Ascending aorta (tissue), 2 donors: Measurements from ENCODE around the gene FBXO44. TPM values are rescaled to one million over a fixed set of nuclear protein-coding genes. Genes with fewer than 3 reads are reported as not detected.

Experiments used
- DNase-seq, 2 donors: peaks; one replicate each; pipeline ENCODE4 v3.0.0-alpha.2; 2019; ENCODE audit warnings: low spot score in 2 of 2
- H3K27ac ChIP-seq, 2 donors: fragments of 200-600 bp; sonication (generic); one replicate each; pipeline ENCODE4 v1.5.1; 2016 to 2017; ENCODE audit warnings: mild to moderate bottlenecking in 1 of 2
- H3K27me3 ChIP-seq: fragments of 200-600 bp; sonication (generic); one replicate; pipeline ENCODE4 v1.5.1; 2017
- H3K36me3 ChIP-seq, 2 donors: fragments of 200-600 bp; sonication (generic); one replicate each; pipeline ENCODE4 v1.5.1; 2016
- H3K4me1 ChIP-seq, 2 donors: fragments of 200-600 bp; sonication (generic); one replicate each; pipeline ENCODE4 v1.5.1; 2016 to 2017; ENCODE audit warnings: mild to moderate bottlenecking in 1 of 2
- H3K4me3 ChIP-seq, 2 donors: fragments of 200-600 bp; sonication (generic); one replicate each; pipeline ENCODE4 v1.5.1; 2016 to 2017; ENCODE audit warnings: mild to moderate bottlenecking in 1 of 2
- H3K9me3 ChIP-seq, 2 donors: fragments of 200-600 bp; sonication (generic); one replicate each; pipeline ENCODE4 v1.5.1; 2016
- CTCF ChIP-seq, 3 experiments: fragments of 200-600 bp in 2 of 3; fragments of 450-650 bp in 1 of 3; sonication (generic) in 2 of 3; IDR thresholded peaks; one replicate each; pipeline ENCODE4 v1.5.1; 2016 to 2019; ENCODE audit warnings: antibody characterized with exemption in 3 of 3, mild to moderate bottlenecking in 1 of 3, moderate library complexity in 1 of 3
- intact Hi-C: fragments of 100-400 bp; cut with DNase I; formaldehyde crosslinking; loops from one replicate; pipeline ENCODE4 v1.15.1; 2023
- total RNA-seq: library from RNA; depleted of rRNA; stranded (reverse); fragments of >200 nt; gene quantifications from one replicate; pipeline ENCODE4 v1.1.0, GENCODE V29; 2016

Gene FBXO44
- total RNA-seq, 1 donor from 2014 or later, result 62.7 TPM

GRCh38 chr1:11671544-11672286 lies 17.0 kb downstream of the FBXO44 start:
- no peak for DNase-seq
- no peaks in the 10 kb centered on the region for H3K27me3 ChIP-seq
- H3K4me3 ChIP-seq, result no peak overlapping the region
- no peaks in the 10 kb centered on the region for H3K9me3 ChIP-seq
- peaks cover 31 to 55% of the 10 kb centered on the region in 2 donors for H3K36me3 ChIP-seq
- H3K4me1 ChIP-seq, result no peaks in the 10 kb centered on the region
- intact Hi-C loops, result no loop called here
- no peak for TF ChIP-seq CTCF (IDR thresholded peaks at IDR 0.05)
- H3K27ac ChIP-seq, result no peak overlapping the region

GRCh38 chr1:11673089-11673769 lies 18.6 kb downstream of the FBXO44 start:
- DNase-seq, result no peak
- Histone ChIP-seq H3K36me3 (peaks cover 31 to 63% of the 10 kb centered on the region in 2 donors), H3K4me1 (no peaks in the 10 kb centered on the region), H3K27ac (no peak overlapping the region), H3K4me3 (no peak overlapping the region), H3K27me3 (no peaks in the 10 kb centered on the region), H3K9me3 (no peaks in the 10 kb centered on the region)
- intact Hi-C loops, result no loop called here
- no peak for TF ChIP-seq CTCF (IDR thresholded peaks at IDR 0.05)

GRCh38 chr1:11674488-11674887 lies 19.8 kb downstream of the FBXO44 start:
- H3K4me3 ChIP-seq, result no peak overlapping the region
- no peak overlapping the region for H3K27ac ChIP-seq
- intact Hi-C loops, result no loop called here
- no peak for TF ChIP-seq CTCF (IDR thresholded peaks at IDR 0.05)
- no peaks in the 10 kb centered on the region for H3K9me3 ChIP-seq
- no peaks in the 10 kb centered on the region for H3K27me3 ChIP-seq
- H3K36me3 ChIP-seq, result peaks cover 31 to 58% of the 10 kb centered on the region in 2 donors
- no peak for DNase-seq
- H3K4me1 ChIP-seq, result no peaks in the 10 kb centered on the region

- Histone ChIP-seq H3K4me1 (peaks cover 0 to 4% of the 10 kb centered on the region in 2 donors), H3K27ac (no peak overlapping the region), H3K4me3 (no peak overlapping the region), H3K27me3 (no peaks in the 10 kb centered on the region), H3K36me3 (peaks cover 31 to 58% of the 10 kb centered on the region in 2 donors), H3K9me3 (no peaks in the 10 kb centered on the region)
- no peak for TF ChIP-seq CTCF (IDR thresholded peaks at IDR 0.05)
- no peak for DNase-seq
- intact Hi-C loops, result no loop called here
Observed at GRCh38 chr1:11675325-11675724, 20.6 kb downstream of the FBXO44 start.

DNA sequence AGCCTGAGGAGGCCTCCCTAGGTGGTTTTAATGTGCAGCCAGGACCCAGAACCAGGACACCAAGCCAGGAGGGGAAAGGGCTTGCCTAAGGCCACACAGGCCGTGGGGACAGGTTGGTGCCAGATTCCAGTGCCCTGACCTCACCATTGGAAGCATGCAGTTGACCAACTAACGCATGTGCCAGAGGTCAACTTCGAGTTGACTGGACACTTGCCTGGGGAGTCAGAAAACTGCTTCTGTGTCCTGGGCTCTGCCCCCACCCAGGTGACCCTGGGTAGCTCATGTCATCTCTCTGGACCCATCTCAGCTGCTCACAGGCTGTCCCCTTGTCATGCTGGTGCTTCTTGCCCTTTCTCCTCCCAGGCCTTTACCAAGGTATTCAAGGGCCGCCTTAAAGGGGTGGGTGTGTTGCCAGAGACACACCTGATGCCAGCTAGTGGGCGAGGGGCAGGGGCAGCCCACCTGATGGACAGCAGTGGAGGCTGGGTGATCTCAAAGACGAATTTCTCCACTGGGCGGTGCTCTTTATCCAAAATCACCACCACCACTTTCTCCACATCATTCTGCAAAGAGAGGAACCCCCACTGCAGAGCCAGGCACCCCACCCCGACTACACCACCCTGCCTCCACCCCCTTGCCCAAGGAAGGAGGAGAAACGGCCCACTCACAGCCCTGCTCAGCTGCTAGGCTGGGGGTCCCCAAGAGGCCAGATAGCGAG lies 21.9 kb downstream of the FBXO44 start:
- Histone ChIP-seq H3K4me1 (peaks cover 0 to 5% of the 10 kb centered on the region in 2 donors), H3K27ac (no peak overlapping the region), H3K9me3 (no peaks in the 10 kb centered on the region), H3K27me3 (no peaks in the 10 kb centered on the region), H3K36me3 (peaks cover 31 to 55% of the 10 kb centered on the region in 2 donors), H3K4me3 (no peak overlapping the region)
- no peak for DNase-seq
- intact Hi-C loops, result no loop called here
- no peak for TF ChIP-seq CTCF (IDR thresholded peaks at IDR 0.05)
